Measurements from ENCODE around the gene PXDN. TPM values are rescaled to one million over a fixed set of nuclear protein-coding genes. Genes with fewer than 3 reads are reported as not detected.

The PXDN gene
- total and polyA plus RNA-seq, 3 experiments from 2014 or later: 0.39 to 3.3 (median 1.00) TPM

DNA sequence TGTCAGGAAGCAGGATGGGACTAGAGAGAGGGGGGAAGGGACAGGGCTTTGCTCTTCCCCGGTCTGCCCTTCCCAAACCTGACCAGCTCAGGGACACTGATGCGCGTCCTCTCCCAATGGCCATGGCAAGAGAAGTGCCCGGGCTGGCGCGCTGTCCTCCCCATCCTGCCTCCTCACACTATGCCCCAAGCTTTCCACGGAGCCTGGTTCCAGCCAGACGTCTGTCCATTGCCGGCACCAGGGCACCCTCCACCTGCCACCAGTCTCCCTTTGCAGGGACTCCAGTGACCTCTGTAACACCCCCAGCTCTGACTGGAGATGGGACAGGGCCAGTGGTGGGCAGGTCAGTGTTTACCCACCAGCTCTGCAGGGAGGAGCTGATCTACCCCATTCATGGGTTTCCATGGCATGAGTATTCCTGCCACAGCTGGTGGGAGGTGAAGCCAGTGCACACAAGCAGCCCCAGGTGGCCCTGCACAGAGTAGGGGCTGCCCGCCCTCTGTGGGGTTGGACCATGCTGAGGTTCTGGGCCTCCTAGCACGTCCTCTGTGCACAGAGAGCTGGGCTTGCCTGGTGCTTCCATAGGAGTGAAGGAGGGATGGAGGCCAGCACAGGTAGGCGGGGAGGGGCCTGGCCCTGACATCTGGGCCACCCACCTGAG lies 109.5 kb downstream of the PXDN start:
- Mint-ChIP-seq H3K4me1 (no peaks in the 10 kb centered on the region), H3K27ac (no peak overlapping the region), H3K36me3 (no peaks in the 10 kb centered on the region), H3K27me3 (peaks cover 0 to 3% of the 10 kb centered on the region in 2 donors), H3K9me3 (no peaks in the 10 kb centered on the region), H3K4me3 (no peak overlapping the region)
- DNase-seq: no peak
- no peaks in the 10 kb centered on the region for H3K9me3 ChIP-seq (ENCODE audit: low read length)
- no peaks in the 10 kb centered on the region for H3K27me3 ChIP-seq (ENCODE audit: insufficient read depth, low read length, poor library complexity, severe bottlenecking)
- no peak overlapping the region for H3K4me3 ChIP-seq (ENCODE audit: low read length)
- H3K36me3 ChIP-seq (ENCODE audit: insufficient read depth, low read length): no peaks in the 10 kb centered on the region
- POLR2A ChIA-PET: no interaction called here
- H3K4me1 ChIP-seq (ENCODE audit: insufficient read depth, low read length): no peaks in the 10 kb centered on the region
- H3K27ac ChIP-seq (ENCODE audit: low read depth, low read length): no peak overlapping the region
- CTCF ChIA-PET: no interaction called here

DNA sequence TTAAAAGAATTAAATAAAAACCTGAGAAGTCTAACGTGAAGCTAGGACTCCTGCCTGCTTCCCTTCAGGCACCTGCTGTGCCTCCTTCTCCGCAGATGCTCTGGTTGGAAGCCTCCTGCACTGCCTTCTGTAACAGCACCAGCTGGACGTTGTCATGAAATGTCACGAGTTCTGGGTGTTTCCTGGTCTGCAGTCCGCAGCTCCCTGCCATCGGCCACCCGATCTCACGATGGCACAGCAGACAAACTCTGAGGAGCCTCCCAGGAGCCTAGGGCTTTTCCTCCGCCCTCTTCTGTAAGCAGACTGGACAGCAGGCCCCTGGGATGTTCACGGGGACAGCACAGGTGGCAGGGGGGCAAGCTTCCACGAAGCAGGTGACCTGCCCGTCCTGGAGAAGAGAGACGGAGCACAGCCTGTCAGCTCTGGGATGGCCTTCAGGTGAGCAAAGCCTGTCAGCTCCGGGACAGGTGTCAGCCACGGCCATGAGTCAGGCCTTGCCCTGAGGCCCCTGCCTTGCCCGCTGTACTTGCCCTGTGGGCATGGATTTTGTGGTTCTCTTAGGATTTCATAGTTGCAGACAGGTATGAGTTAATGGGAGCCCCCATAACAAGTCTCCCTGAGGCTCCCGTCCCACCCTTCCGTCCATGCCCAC lies 110.3 kb downstream of the PXDN start:
- Histone ChIP-seq H3K4me1 (ENCODE audit: insufficient read depth, low read length) (no peaks in the 10 kb centered on the region), H3K9me3 (ENCODE audit: low read length) (no peaks in the 10 kb centered on the region), H3K4me3 (ENCODE audit: low read length) (no peak overlapping the region), H3K27ac (ENCODE audit: low read depth, low read length) (no peak overlapping the region), H3K36me3 (ENCODE audit: insufficient read depth, low read length) (no peaks in the 10 kb centered on the region), H3K27me3 (ENCODE audit: insufficient read depth, low read length, poor library complexity, severe bottlenecking) (no peaks in the 10 kb centered on the region)
- peaks cover 0 to 3% of the 10 kb centered on the region in 2 donors for H3K27me3 Mint-ChIP-seq
- H3K9me3 Mint-ChIP-seq: no peaks in the 10 kb centered on the region
- H3K36me3 Mint-ChIP-seq: no peaks in the 10 kb centered on the region
- H3K27ac Mint-ChIP-seq: no peak overlapping the region
- no peak for DNase-seq
- H3K4me3 Mint-ChIP-seq: no peak overlapping the region
- ChIA-PET POLR2A (no interaction called here), CTCF (no interaction called here)
- H3K4me1 Mint-ChIP-seq: no peaks in the 10 kb centered on the region

DNA sequence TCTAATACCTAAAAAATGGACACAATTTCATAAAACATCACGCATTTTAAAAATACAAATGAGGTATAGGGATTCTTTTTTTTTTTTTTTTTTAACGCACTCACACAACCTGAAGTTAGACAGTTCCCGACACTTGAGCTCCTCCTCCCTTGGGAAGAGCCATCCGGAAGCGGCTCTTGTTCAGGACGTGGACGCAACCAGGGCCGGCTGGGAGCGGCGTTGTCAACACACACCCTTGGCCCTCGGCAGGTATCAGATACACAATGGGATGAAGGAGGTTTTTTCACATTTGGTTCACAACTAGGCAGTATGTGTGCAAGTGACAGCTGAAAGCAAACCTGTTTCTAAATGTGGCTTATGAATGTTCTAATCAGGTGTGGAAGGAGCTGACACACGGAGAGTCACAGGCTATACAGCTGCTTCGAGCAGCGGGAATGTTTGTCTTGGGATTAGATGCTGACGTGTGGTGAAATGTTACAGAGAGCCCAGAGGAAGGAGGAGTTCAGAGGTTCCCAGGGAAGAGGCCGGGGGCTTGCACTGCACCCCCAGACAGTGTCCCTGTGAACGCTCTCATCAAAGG lies 111.1 kb downstream of the PXDN start:
- Histone ChIP-seq H3K36me3 (ENCODE audit: insufficient read depth, low read length) (no peaks in the 10 kb centered on the region), H3K4me3 (ENCODE audit: low read length) (no peak overlapping the region), H3K9me3 (ENCODE audit: low read length) (no peaks in the 10 kb centered on the region), H3K27me3 (ENCODE audit: insufficient read depth, low read length, poor library complexity, severe bottlenecking) (no peaks in the 10 kb centered on the region), H3K4me1 (ENCODE audit: insufficient read depth, low read length) (no peaks in the 10 kb centered on the region), H3K27ac (ENCODE audit: low read depth, low read length) (no peak overlapping the region)
- CTCF ChIA-PET: no interaction called here
- POLR2A ChIA-PET: no interaction called here
- no peak overlapping the region for H3K27ac Mint-ChIP-seq
- H3K4me1 Mint-ChIP-seq: no peaks in the 10 kb centered on the region
- H3K27me3 Mint-ChIP-seq: peaks cover 3 to 4% of the 10 kb centered on the region in 2 donors
- no peak overlapping the region for H3K4me3 Mint-ChIP-seq
- H3K9me3 Mint-ChIP-seq: no peaks in the 10 kb centered on the region
- no peaks in the 10 kb centered on the region for H3K36me3 Mint-ChIP-seq
- DNase-seq: no peak

DNA sequence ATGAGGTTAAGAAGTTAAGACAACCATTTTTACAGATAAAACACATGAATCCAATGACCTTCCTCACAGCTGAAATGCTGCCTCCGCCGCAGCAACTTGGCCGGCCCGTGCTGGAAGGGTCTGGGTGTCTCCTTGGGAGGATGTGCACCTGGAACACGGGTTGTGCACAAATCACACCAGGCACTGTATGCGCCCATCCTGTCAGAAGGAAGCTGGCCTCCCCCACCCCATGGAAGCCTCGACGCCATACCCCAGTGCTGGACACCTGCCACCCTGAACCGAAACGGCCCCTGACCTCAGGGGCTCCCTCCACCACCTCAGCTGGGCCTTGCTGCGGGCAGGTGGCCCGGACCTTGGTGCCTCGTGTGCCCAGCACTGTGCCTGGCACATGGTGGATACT lies 111.8 kb downstream of the PXDN start:
- no peak overlapping the region for H3K27ac ChIP-seq (ENCODE audit: low read depth, low read length)
- Mint-ChIP-seq H3K9me3 (no peaks in the 10 kb centered on the region), H3K27me3 (peaks cover 3 to 4% of the 10 kb centered on the region in 2 donors), H3K36me3 (no peaks in the 10 kb centered on the region), H3K4me1 (no peaks in the 10 kb centered on the region), H3K27ac (no peak overlapping the region), H3K4me3 (no peak overlapping the region)
- H3K4me1 ChIP-seq (ENCODE audit: insufficient read depth, low read length): no peaks in the 10 kb centered on the region
- H3K4me3 ChIP-seq (ENCODE audit: low read length): no peak overlapping the region
- no peaks in the 10 kb centered on the region for H3K9me3 ChIP-seq (ENCODE audit: low read length)
- ChIA-PET POLR2A (no interaction called here), CTCF (no interaction called here)
- DNase-seq: no peak
- no peaks in the 10 kb centered on the region for H3K36me3 ChIP-seq (ENCODE audit: insufficient read depth, low read length)
- no peaks in the 10 kb centered on the region for H3K27me3 ChIP-seq (ENCODE audit: insufficient read depth, low read length, poor library complexity, severe bottlenecking)

DNA sequence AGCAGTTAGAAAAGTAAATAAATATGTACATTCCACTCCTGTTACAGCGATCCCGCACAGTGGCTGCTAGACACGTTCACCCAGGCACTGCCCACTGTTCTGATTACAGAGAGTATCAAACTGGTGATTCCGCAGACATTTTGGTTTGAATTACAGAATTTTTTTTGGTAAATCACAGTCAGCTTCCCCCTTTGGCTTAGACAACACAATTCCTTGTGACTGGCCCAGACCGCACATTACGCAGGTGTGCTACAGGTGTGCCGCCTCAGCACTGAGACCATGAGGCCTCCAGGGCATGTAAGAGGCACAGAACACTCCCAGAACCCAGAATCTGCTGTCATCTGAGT lies 112.3 kb downstream of the PXDN start:
- H3K36me3 ChIP-seq (ENCODE audit: insufficient read depth, low read length): no peaks in the 10 kb centered on the region
- Mint-ChIP-seq H3K27me3 (peaks cover 0 to 4% of the 10 kb centered on the region in 2 donors), H3K4me3 (no peak overlapping the region), H3K9me3 (no peaks in the 10 kb centered on the region), H3K36me3 (no peaks in the 10 kb centered on the region), H3K27ac (no peak overlapping the region), H3K4me1 (no peaks in the 10 kb centered on the region)
- no peak overlapping the region for H3K27ac ChIP-seq (ENCODE audit: low read depth, low read length)
- H3K27me3 ChIP-seq (ENCODE audit: insufficient read depth, low read length, poor library complexity, severe bottlenecking): no peaks in the 10 kb centered on the region
- no peaks in the 10 kb centered on the region for H3K9me3 ChIP-seq (ENCODE audit: low read length)
- no peak for DNase-seq
- no peak overlapping the region for H3K4me3 ChIP-seq (ENCODE audit: low read length)
- POLR2A ChIA-PET: no interaction called here
- CTCF ChIA-PET: no interaction called here
- no peaks in the 10 kb centered on the region for H3K4me1 ChIP-seq (ENCODE audit: insufficient read depth, low read length)

DNA sequence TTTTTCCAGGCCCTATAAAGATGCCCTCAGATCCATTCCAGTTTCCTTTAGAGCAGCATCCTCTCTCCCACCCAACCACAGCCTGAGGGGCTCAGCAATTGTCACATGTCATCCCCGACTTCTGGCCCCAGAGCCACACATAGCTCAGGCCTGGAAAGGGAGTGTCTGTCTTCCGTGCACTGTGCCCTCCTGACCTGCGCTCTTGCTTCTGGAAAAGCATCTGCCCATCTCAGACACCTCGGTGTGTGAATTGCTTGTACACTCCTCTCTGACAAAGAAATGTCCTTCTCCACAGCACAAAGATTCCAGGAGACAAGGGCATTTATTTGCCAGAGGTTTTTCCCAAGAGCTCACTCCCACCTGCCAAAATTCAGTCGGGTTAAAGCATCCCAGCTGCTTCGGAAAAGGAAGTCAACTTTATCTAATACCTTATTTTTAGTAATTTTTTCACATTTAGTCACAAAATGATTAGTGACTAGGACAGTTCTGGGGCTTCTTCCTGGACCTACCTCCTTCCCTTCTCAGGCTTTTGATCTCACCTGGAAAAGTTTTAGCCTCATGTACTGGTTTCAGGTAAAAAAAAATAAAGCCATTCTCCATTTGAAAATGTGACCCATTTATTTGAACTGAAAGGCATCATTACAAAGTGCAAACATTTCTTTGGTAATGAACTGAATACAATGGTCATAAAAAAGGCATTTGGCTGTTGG lies 112.9 kb downstream of the PXDN start:
- DNase-seq: no peak
- ChIA-PET CTCF (no interaction called here), POLR2A (no interaction called here)
- Histone ChIP-seq H3K4me1 (ENCODE audit: insufficient read depth, low read length) (no peaks in the 10 kb centered on the region), H3K36me3 (ENCODE audit: insufficient read depth, low read length) (no peaks in the 10 kb centered on the region), H3K4me3 (ENCODE audit: low read length) (no peak overlapping the region), H3K27ac (ENCODE audit: low read depth, low read length) (no peak overlapping the region), H3K27me3 (ENCODE audit: insufficient read depth, low read length, poor library complexity, severe bottlenecking) (no peaks in the 10 kb centered on the region), H3K9me3 (ENCODE audit: low read length) (no peaks in the 10 kb centered on the region)
- Mint-ChIP-seq H3K27ac (no peak overlapping the region), H3K27me3 (peaks cover 0 to 4% of the 10 kb centered on the region in 2 donors), H3K4me3 (no peak overlapping the region), H3K9me3 (no peaks in the 10 kb centered on the region), H3K4me1 (no peaks in the 10 kb centered on the region), H3K36me3 (no peaks in the 10 kb centered on the region)

DNA sequence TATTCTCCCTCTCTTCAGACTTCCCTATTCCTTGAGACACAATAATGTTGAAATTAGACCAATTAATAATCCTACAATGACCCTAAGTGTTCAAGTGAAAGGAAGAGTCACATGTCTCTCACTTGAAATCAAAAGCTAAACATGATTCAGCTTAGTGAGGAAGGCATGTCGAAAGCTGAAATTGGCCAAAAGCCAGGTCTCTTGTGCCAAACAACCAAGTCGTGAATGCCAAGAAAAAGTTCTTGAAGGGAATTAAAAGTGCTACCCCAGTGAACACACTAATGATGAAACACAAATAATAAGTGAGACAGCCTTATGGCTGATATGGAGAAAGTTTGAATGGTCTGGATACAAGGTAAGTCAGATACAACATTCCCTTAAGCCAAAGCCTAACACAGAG lies 115.4 kb downstream of the PXDN start:
- ChIA-PET POLR2A (no interaction called here), CTCF (no interaction called here)
- DNase-seq: no peak
- no peaks in the 10 kb centered on the region for H3K36me3 Mint-ChIP-seq
- H3K9me3 Mint-ChIP-seq: no peaks in the 10 kb centered on the region
- H3K27ac Mint-ChIP-seq: no peak overlapping the region
- no peak overlapping the region for H3K4me3 Mint-ChIP-seq
- no peak overlapping the region for H3K4me3 ChIP-seq (ENCODE audit: low read length)
- H3K27me3 ChIP-seq (ENCODE audit: insufficient read depth, low read length, poor library complexity, severe bottlenecking): no peaks in the 10 kb centered on the region
- H3K9me3 ChIP-seq (ENCODE audit: low read length): no peaks in the 10 kb centered on the region
- no peaks in the 10 kb centered on the region for H3K4me1 Mint-ChIP-seq
- H3K27ac ChIP-seq (ENCODE audit: low read depth, low read length): no peak overlapping the region
- H3K27me3 Mint-ChIP-seq: peaks cover 2 to 4% of the 10 kb centered on the region in 2 donors
- H3K36me3 ChIP-seq (ENCODE audit: insufficient read depth, low read length): no peaks in the 10 kb centered on the region
- H3K4me1 ChIP-seq (ENCODE audit: insufficient read depth, low read length): no peaks in the 10 kb centered on the region

DNA sequence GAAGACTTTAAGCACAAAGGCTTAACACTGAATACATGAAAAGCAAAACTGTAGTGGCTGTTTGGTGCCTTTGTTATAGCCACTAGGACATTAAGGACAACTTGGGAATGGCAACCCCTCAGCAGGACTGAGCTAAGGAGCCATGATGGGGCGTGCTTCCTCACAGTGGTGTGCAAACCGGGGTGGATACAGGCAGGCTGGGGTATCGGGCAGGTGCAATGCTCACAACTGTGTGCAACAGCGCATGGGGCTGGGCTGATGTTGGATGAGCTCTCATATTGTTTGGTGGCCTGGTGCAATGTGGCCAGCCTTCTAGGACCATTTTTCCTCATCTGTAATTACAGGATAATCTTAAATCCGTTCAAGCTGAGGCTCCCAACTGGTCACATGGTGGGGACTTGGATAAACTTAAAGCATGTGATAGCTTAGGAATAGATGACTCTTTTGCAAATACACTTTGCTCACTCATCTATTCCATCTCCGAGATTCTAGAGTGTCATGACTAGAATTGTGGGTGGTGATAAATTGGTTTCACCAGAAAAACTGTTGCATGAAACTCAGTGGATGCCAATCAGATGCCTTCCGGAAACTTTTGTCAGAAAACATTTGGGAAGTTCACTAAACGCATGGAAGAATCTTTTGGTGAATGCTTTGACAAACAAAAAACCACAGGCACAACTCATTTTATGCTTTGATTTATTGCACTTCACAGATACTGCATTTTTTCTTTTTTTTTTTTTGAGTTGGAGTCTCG lies 116.5 kb downstream of the PXDN start:
- ChIA-PET POLR2A (no interaction called here), CTCF (no interaction called here)
- Mint-ChIP-seq H3K4me3 (no peak overlapping the region), H3K9me3 (no peaks in the 10 kb centered on the region), H3K4me1 (no peaks in the 10 kb centered on the region), H3K27me3 (peaks cover 2 to 4% of the 10 kb centered on the region in 2 donors), H3K36me3 (no peaks in the 10 kb centered on the region), H3K27ac (no peak overlapping the region)
- Histone ChIP-seq H3K27me3 (ENCODE audit: insufficient read depth, low read length, poor library complexity, severe bottlenecking) (no peaks in the 10 kb centered on the region), H3K4me3 (ENCODE audit: low read length) (no peak overlapping the region), H3K27ac (ENCODE audit: low read depth, low read length) (no peak overlapping the region), H3K36me3 (ENCODE audit: insufficient read depth, low read length) (no peaks in the 10 kb centered on the region), H3K4me1 (ENCODE audit: insufficient read depth, low read length) (no peaks in the 10 kb centered on the region), H3K9me3 (ENCODE audit: low read length) (no peaks in the 10 kb centered on the region)
- no peak for DNase-seq

Data from CD8-positive, alpha-beta memory T cell (primary cell).